Neuronal stem cell (in vitro differentiated cells): ENCODE measurements around the gene TSPAN14.

ENCODE experiments used
- DNase-seq: peaks from one replicate; pipeline ENCODE4 v3.0.0-alpha.2; 2013; ENCODE audit warnings: low spot score
- H2AFZ ChIP-seq: one replicate; pipeline ENCODE4 v1.6.1; 2013; ENCODE audit warnings: mild to moderate bottlenecking, low read length, inconsistent platforms
- H2AK5ac ChIP-seq: 2 replicates; pipeline ENCODE4 v1.6.1; 2013; ENCODE audit warnings: low read depth, mild to moderate bottlenecking, inconsistent platforms, low read length, moderate library complexity, mixed read lengths
- H2BK120ac ChIP-seq: 2 replicates; pipeline ENCODE4 v1.6.1; 2013; ENCODE audit warnings: low read depth, mild to moderate bottlenecking, inconsistent platforms, low read length, moderate library complexity, mixed read lengths
- H2BK12ac ChIP-seq: one replicate; pipeline ENCODE4 v1.6.1; 2013; ENCODE audit warnings: low read length, inconsistent platforms
- H2BK15ac ChIP-seq: 2 replicates; pipeline ENCODE4 v1.6.1; 2013; ENCODE audit warnings: mild to moderate bottlenecking, low read length, inconsistent platforms, mixed read lengths
- H2BK5ac ChIP-seq: one replicate; pipeline ENCODE4 v1.6.1; 2013; ENCODE audit warnings: inconsistent platforms, mild to moderate bottlenecking, low read length, moderate library complexity
- H3K14ac ChIP-seq: one replicate; pipeline ENCODE4 v1.6.1; 2013; ENCODE audit warnings: low read length, inconsistent platforms
- H3K18ac ChIP-seq: 2 replicates; pipeline ENCODE4 v1.6.1; 2013; ENCODE audit warnings: low read length, inconsistent platforms
- H3K23ac ChIP-seq: 2 replicates; pipeline ENCODE4 v1.6.1; 2013; ENCODE audit warnings: low read depth, mild to moderate bottlenecking, mixed read lengths, low read length, inconsistent platforms; ENCODE audit not compliant: poor library complexity
- H3K27ac ChIP-seq: replicated peaks from 3 replicates; pipeline ENCODE4 v1.5.1; 2013; ENCODE audit warnings: low read length, inconsistent platforms
- H3K27me3 ChIP-seq, 3 experiments: 2 replicates each; pipeline ENCODE4 v1.6.1; 2013; ENCODE audit warnings: low read length in 3 of 3, mild to moderate bottlenecking in 2 of 3, inconsistent platforms in 1 of 3, low read depth in 1 of 3, mixed read lengths in 1 of 3, moderate library complexity in 1 of 3; ENCODE audit not compliant: control insufficient read depth in 3 of 3, insufficient read depth in 3 of 3
- H3K36me3 ChIP-seq, 2 donors: replicated peaks in 1 of 2; 2 replicates each; pipeline ENCODE4 v1.6.1; 2013; ENCODE audit warnings: low read length in 2 of 2; ENCODE audit not compliant: control insufficient read depth in 2 of 2, insufficient read depth in 2 of 2
- H3K4ac ChIP-seq: 2 replicates; pipeline ENCODE4 v1.6.1; 2013; ENCODE audit warnings: inconsistent platforms, mild to moderate bottlenecking, low read length, moderate library complexity
- H3K4me1 ChIP-seq, 2 donors: 1 replicate in 1 of 2; 2 replicates in 1 of 2; pipeline ENCODE4 v1.6.1; 2013; ENCODE audit warnings: low read length in 2 of 2, low read depth in 1 of 2; ENCODE audit not compliant: control insufficient read depth in 2 of 2, insufficient read depth in 1 of 2
- H3K4me2 ChIP-seq: one replicate; pipeline ENCODE4 v1.6.1; 2013; ENCODE audit warnings: mild to moderate bottlenecking, low read length, inconsistent platforms; ENCODE audit not compliant: insufficient read depth, poor library complexity, severe bottlenecking
- H3K4me3 ChIP-seq, 2 donors: 2 replicates each; pipeline ENCODE4 v1.5.1; 2013; ENCODE audit warnings: low read length in 2 of 2, mild to moderate bottlenecking in 2 of 2, inconsistent platforms in 1 of 2, moderate library complexity in 1 of 2
- H3K79me1 ChIP-seq: one replicate; pipeline ENCODE4 v1.6.1; 2013; ENCODE audit warnings: low read depth, mild to moderate bottlenecking, inconsistent platforms, low read length, moderate library complexity
- H3K9ac ChIP-seq: one replicate; pipeline ENCODE4 v1.6.1; 2013; ENCODE audit warnings: mild to moderate bottlenecking, low read depth, low read length, inconsistent platforms; ENCODE audit not compliant: poor library complexity
- H3K9me3 ChIP-seq, 2 donors: replicated peaks in 1 of 2; 2 replicates each; pipeline versions ENCODE3 to v1.6.1; 2013; ENCODE audit warnings: low read length in 2 of 2, mild to moderate bottlenecking in 2 of 2, inconsistent platforms in 1 of 2, low read depth in 1 of 2, mixed read lengths in 1 of 2, moderate library complexity in 1 of 2; ENCODE audit not compliant: control insufficient read depth in 2 of 2, insufficient read depth in 1 of 2
- H4K8ac ChIP-seq: one replicate; pipeline ENCODE4 v1.6.1; 2013; ENCODE audit warnings: low read depth, mild to moderate bottlenecking, inconsistent platforms, low read length, moderate library complexity
- H4K91ac ChIP-seq: one replicate; pipeline ENCODE4 v1.6.1; 2013; ENCODE audit warnings: low read length, low read depth, mild to moderate bottlenecking, inconsistent platforms; ENCODE audit not compliant: poor library complexity
- WGBS, 2 donors: extraction: QIAGEN DNeasy Blood & Tissue Kit; methylation state at CpG; one replicate each; pipeline ENCODE4 v1.1.7; 2013; ENCODE audit warnings: missing lambda C conversion rate in 2 of 2, mixed read lengths in 1 of 2; ENCODE audit not compliant: insufficient read length in 2 of 2, insufficient replicate concordance in 1 of 2; ENCODE audit errors: extremely low coverage in 2 of 2; 5-methylcytosine and 5-hydroxymethylcytosine counted together

TSPAN14 gene

DNA sequence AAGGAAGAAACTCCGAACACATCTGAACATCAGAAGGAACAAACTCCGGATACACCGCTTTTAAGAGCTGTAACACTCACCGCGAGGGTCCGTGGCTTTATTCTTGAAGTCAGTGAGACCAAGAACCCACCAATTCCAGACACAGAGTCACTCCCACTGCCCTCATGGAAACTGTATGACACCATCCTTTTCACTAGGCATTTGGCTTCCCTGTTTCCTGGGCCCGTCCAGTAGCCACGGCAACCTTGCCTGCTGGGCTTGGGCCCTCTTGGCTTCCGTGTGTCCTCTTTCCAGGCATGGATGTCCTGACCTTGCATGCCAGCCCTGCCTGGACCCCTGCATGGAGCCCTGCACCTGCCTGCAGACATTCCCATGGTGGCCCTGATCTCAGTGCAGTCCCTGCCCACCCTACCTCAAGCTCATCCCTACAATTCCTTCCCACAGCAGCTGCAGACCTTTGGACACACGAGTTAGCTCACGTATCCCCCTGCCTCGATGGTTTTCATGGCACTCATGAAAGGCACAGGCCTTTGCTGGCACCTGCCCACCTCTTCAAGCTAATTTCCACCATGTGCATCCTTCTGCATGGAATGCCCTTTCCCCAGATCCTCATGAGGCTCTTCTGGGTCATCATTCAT is 90.3 kb downstream of the TSPAN14 start:
- Histone ChIP-seq H3K36me3 (no peaks in the 10 kb centered on the region), H3K4me1 (peaks cover 0 to 12% of the 10 kb centered on the region in 2 donors), H2BK12ac (no peak overlapping the region), H3K9me3 (peaks cover 0 to 3% of the 10 kb centered on the region in 2 donors), H2BK120ac (no peak overlapping the region), H2BK5ac (no peak overlapping the region), H3K79me1 (peaks cover 2% of the 10 kb centered on the region), H3K14ac (no peak overlapping the region), H3K27me3 (peaks cover 0 to 3% (median 0%) of the 10 kb centered on the region in 3 experiments), H4K91ac (no peak overlapping the region), H4K8ac (no peak overlapping the region), H2AK5ac (no peak overlapping the region), H3K27ac (no peak overlapping the region), H3K9ac (no peak overlapping the region), H3K4me3 (no peak overlapping the region), H3K23ac (no peak overlapping the region), H3K18ac (peak overlapping the region; percentile 6), H2AFZ (no peak overlapping the region), H3K4ac (no peak overlapping the region), H3K4me2 (no peak overlapping the region), H2BK15ac (peak overlapping the region; percentile 0)
- no CpG with 5 or more reads among the region's 12 CpGs for WGBS, 2 donors
- no peak for DNase-seq

DNA sequence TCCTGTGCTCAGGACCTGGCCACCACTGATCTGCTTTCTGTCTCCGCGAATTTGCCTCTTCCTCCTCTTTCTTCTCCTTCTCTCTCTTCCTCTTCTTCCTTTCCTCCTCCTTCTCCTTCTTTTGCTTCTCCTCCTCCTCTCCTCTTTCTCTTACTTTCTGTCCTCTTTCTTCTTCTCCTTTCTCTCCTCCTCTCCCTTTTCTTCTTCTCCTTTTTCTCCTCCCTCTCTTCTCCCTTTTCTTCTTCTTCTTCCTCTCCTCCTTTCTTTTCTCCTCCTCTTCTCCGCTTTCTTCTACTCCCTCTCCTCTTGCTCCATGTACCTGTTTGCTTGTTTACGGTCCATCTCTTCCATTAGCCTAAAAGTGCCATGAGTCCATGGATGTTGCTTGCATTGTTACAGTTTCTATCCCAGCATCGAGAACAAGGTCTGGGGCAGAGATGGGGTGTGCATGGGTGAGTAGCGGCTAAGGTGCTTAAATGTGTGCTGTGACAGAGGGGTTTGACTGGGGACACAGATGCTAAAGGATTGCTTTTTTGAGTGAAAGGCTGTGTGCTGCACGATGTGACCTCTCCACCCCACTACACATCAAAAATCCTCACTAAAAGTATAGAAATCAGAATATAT is 91.3 kb downstream of the TSPAN14 start:
- Histone ChIP-seq H2BK12ac (no peak overlapping the region), H3K23ac (no peak overlapping the region), H4K91ac (no peak overlapping the region), H3K4me1 (peaks cover 0 to 14% of the 10 kb centered on the region in 2 donors), H3K9me3 (peaks cover 0 to 3% of the 10 kb centered on the region in 2 donors), H3K27me3 (peaks cover 0 to 3% (median 0%) of the 10 kb centered on the region in 3 experiments), H3K27ac (no peak overlapping the region), H3K36me3 (no peaks in the 10 kb centered on the region), H3K14ac (no peak overlapping the region), H2BK5ac (no peak overlapping the region), H3K4me3 (no peak overlapping the region), H2AK5ac (no peak overlapping the region), H3K9ac (no peak overlapping the region), H2BK15ac (no peak overlapping the region), H3K18ac (peak overlapping the region; percentile 72), H4K8ac (no peak overlapping the region), H2BK120ac (no peak overlapping the region), H2AFZ (no peak overlapping the region), H3K4ac (no peak overlapping the region), H3K4me2 (no peak overlapping the region), H3K79me1 (peaks cover 4% of the 10 kb centered on the region)
- DNase-seq, result no peak
- WGBS, 2 donors, result no CpG with 5 or more reads among the region's 7 CpGs

DNA sequence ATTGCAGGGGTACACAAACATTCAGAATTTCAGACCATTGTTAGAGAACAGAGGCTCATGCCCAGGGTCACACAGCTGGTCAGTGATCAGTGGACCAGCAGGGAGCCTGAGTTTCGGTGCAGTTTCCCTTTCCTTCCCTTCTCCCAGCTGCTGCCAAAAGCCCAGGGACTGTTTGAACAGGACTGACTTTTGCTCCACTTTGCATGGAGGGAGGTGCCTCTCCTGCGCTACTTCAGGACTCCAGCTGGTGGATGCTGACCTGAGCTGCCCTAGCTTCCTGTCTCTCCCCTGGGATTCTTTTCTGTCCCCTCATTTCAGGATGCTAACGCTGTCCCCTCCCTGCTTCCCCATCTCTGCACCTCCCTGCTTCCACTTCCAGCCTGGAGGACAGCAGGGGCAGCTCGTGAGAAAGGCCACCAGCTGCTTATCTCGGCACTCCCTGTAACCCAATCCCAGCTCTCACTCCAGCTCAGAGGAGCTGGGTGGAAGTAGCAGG is 98.1 kb downstream of the TSPAN14 start:
- Histone ChIP-seq H2BK15ac (no peak overlapping the region), H3K14ac (no peak overlapping the region), H3K79me1 (peaks cover 4% of the 10 kb centered on the region), H2BK120ac (no peak overlapping the region), H2AFZ (peak overlapping the region; percentile 14), H3K23ac (no peak overlapping the region), H3K27ac (peak overlapping the region; percentile 80), H3K18ac (peak overlapping the region; percentile 76), H3K4me2 (no peak overlapping the region), H3K27me3 (no peaks in the 10 kb centered on the region), H3K9me3 (no peaks in the 10 kb centered on the region), H2AK5ac (no peak overlapping the region), H2BK5ac (no peak overlapping the region), H2BK12ac (no peak overlapping the region), H3K4ac (no peak overlapping the region), H4K8ac (no peak overlapping the region), H3K4me3 (no peak overlapping the region), H3K9ac (no peak overlapping the region), H4K91ac (no peak overlapping the region), H3K36me3 (no peaks in the 10 kb centered on the region), H3K4me1 (peaks cover 7 to 19% of the 10 kb centered on the region in 2 donors)
- peak; percentile 82 for DNase-seq
- WGBS, 2 donors, result no CpG with 5 or more reads among the region's 5 CpGs

DNA sequence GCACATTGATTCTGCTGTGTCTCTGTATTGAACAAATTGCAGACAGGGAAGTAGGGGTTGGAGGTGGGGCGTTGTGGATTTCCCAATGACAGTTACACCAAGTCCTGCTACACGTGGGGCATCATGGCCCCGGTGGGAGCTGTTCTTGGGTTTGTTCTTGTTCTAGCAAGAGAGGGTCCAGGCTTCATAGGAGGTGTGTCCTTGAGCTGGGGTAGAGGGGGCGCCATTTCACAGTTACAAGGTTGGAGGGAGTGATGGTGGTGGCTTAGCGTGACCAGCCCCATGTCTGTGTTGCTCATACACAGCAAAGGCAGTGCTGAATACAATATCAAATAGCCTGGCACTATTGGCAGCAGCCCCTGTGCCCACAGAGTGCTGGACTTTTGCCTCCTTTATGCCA is 99.3 kb downstream of the TSPAN14 start:
- Histone ChIP-seq H2AK5ac (peak overlapping the region; percentile 53), H3K9me3 (no peaks in the 10 kb centered on the region), H2AFZ (no peak overlapping the region), H3K27ac (no peak overlapping the region), H3K79me1 (peaks cover 4% of the 10 kb centered on the region), H3K4me3 (no peak overlapping the region), H3K27me3 (no peaks in the 10 kb centered on the region), H3K18ac (peak overlapping the region; percentile 24), H3K4ac (no peak overlapping the region), H3K36me3 (no peaks in the 10 kb centered on the region), H3K9ac (no peak overlapping the region), H3K14ac (peak overlapping the region; percentile 33), H4K8ac (no peak overlapping the region), H2BK120ac (no peak overlapping the region), H2BK15ac (no peak overlapping the region), H2BK5ac (no peak overlapping the region), H4K91ac (no peak overlapping the region), H2BK12ac (no peak overlapping the region), H3K4me1 (peaks cover 7 to 19% of the 10 kb centered on the region in 2 donors), H3K4me2 (no peak overlapping the region), H3K23ac (no peak overlapping the region)
- whole genome bisulfite sequencing, 2 donors, result no CpG with 5 or more reads among the region's 5 CpGs
- no peak for DNase-seq
